ENCODE data around the gene DRAXIN.

Gene DRAXIN

GRCh38 chr1:11690397-11691301, 861 bp upstream of the DRAXIN start:
- DNase-seq, result peak; percentile 8

- DNase-seq, result no peak
Measured at GRCh38 chr1:11691928-11692711, 610 bp downstream of the DRAXIN start.

- DNase-seq, result peak; percentile 89
Measured at GRCh38 chr1:11693024-11693590, 1.6 kb downstream of the DRAXIN start.

- no peak for DNase-seq
Measured at GRCh38 chr1:11693917-11694316, 2.4 kb downstream of the DRAXIN start.

DNA sequence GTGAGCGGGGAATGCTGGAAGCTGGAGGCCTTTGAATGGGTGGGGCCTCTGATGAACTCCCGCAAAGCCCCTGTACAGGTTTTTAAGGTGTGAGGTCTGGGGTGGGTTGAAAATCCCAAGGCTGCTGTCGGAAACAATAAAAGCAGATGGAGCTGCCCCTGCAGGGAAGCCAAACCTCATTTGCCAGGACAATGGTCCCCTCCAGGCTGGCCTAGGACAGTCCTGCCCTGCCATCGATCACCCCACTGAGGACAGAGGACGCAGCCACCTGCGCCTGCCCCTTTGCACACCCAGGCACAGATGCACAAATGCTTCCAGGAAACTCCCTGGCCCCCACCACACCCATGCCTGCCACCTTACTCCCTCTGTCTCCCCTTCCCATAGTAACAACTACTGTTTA, 4.4 kb downstream of the DRAXIN start:
- no peak for DNase-seq

- DNase-seq, result no peak
Measured at GRCh38 chr1:11697188-11697892, 5.8 kb downstream of the DRAXIN start.

DNA sequence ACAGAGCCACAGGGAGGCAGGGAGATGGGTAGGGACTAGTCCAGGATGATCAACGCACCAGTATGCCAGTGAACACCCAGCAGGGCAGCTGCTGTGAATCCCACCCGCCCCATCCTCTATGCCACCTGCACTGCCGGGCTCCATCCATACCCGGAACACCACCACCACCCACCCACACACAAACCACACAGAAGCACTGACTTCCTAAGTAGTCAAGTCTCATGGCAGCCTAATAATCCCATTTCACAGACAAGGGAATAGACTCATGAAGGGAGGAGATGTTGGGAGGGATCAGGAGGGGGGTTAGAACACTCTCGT, 6.3 kb downstream of the DRAXIN start:
- no peak for DNase-seq

GRCh38 chr1:11700601-11701467, 9.3 kb downstream of the DRAXIN start:
- DNase-seq, result no peak

DNA sequence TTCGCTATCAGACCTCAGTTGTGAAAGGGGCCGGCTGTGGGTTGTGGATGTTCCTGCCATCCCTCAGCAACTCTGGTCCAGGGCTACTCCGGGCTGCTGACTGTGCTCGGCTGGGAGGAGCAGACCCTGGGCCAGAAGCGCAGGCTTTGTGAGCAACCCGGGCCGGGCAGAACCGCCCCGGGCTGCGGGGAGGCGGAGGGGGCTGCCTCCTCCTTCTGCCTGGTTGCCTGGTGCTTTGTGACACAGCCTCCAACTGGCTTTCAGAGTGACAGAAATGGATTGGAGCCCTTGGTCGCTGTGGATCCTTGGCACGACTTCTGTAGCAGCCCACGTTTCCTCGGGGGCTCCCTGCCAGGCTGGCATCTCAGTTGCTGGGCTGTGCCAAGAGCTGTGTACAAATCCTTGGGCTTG, 10.0 kb downstream of the DRAXIN start:
- no peak for DNase-seq

- DNase-seq, result no peak
Measured at GRCh38 chr1:11701981-11702803, 10.7 kb downstream of the DRAXIN start.

DNA sequence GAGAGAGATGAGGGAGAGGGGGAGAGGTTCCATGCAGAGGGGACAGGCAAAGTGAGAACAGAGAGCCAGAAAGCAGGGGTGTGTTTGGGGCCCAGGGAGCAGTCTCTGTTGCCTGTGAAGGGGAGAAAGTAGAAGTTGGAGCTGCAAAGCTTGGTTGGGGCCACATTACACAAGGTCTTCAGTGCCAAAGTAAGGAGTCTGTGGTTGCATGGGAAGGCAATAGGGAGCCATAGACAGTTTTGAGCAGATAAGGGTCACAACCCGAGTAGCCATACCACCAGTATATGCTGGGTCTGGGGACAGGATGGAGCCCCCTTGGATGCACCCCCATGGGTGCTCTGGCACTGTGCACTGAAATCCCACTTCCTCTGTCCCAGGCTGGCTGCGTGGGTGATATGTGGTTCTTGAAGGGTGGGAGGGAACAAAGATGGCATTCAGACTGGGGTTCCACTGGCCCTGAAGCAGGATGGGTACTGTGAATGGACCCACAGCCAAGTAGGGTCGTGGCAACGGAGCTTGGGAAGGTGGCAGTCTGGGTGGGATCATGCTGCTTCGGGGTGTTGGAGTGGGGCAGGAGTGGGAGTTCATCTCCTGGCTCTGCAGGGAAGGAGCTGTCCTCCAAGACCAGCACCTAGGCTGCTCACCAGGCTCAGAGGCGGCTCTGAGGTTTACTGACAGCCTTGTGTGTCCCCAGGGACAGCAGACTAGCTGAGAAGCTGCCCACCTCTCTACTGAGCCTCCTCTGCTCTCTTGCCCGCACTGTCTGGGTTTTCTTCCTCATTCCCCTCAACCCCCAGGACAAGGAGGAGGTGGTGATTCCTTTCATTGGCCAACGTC, 12.1 kb downstream of the DRAXIN start:
- no peak for DNase-seq

GRCh38 chr1:11704194-11704529, 12.7 kb downstream of the DRAXIN start:
- no peak for DNase-seq

- DNase-seq, result no peak
Measured at GRCh38 chr1:11704691-11705475, 13.4 kb downstream of the DRAXIN start.

GRCh38 chr1:11705596-11705995, 14.1 kb downstream of the DRAXIN start:
- no peak for DNase-seq

- DNase-seq, result no peak
Measured at GRCh38 chr1:11706292-11706691, 14.8 kb downstream of the DRAXIN start.

DNA sequence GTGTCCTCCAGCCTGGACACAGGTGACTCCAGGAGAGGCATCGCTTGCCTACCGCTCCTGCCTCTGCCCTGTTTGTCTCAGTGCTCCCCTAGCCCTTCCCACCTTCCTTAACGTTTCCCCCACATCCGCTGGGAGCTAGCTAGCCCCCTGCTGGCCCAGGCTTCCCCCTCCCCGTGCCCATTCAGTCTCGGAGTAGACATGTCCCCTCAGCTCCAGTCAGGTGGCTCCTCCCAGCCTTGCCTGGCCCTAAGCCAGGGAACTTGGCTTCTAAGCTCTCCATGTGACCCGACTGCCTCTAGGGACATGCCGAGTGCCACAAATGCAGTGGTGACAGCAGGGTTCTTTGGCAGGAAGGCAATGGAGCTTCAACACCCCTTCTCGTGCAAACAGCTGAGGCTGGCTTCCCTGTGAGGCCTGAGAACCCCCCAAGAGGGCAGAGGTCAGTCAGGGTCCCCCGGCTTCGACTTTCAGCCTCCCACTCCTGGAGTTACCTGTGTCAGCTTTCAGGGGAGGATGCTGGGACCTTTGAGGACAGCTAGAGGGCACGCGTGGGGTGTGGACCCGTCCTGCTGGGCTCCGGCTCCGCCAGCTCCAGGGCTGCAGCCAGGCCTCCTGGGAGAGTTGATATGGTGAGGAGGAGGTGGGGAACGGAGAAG, 16.2 kb downstream of the DRAXIN start:
- DNase-seq, result peak; percentile 5

- DNase-seq, result peak; percentile 7
Measured at GRCh38 chr1:11708554-11709350, 17.2 kb downstream of the DRAXIN start.

DNA sequence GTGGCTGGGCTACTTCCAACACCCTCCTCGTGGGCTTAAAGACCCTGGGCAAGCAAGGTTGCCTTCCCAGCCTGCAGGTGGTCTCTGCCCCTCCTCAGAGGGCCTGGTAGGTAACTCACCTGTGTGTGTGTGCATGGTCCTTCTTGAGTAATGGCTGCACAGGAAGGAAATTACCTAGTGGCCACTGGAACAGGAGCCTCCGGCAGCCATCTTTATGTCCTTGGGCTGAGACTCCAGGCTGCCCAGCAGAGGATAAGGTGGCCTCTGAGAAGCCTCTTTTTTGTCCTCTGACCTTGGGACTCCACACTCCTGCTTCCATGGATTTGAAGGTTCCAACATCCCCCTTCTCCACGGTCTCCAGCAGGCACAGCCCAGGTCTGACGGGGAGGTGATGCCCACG, 20.0 kb downstream of the DRAXIN start:
- DNase-seq, result no peak
